ENCODE results near the gene MRGPRD. TPM values are rescaled to one million over a fixed set of nuclear protein-coding genes. Genes with fewer than 3 reads are reported as not detected.

The MRGPRD gene
- total RNA-seq, 2 experiments from 2014 or later = not detected

DNA sequence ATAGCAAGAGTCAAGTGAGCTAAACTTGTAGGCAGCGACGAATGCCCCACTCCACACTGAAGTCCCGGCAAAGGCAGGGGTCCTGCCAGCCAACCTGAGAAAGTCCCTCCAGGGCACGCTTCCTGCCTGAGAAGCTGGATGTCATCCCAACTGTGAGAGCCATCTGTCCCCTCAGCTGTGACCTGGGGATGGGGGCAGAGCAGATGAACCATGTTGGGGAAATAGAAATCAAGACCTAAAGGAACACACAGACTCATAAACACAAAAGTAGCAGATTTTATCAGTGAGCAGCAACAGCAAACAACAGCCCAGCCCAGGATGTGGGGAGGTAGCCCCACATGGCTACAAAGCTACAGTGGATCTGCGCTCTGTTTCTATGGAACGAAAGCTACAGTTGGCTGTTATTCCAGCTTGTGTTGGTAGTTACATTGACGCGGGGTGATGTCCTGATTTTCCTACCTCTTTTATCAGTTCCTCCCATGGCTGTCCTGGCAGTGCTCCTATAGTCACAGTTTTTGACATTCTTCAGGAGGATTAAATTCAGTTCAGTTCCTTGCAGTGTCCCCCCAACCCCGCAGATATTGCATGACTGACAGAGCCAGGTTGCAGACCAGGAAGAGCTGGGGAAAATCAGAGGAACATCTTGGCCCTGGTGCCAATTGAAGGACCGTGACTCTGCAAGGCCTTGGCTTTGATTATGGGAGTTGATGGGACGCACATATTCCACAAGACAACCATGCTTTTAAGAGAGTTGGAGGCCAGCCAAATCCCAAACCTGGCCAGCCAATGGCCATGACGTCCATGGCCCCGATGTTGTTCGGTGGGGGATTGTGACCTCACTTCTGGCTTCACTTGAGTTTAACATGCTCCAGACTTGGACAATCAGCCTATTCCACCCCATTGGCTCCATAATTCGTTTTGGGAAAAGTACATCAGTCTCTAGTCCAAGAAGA is 14.6 kb downstream of the MRGPRD start:
- intact Hi-C loops (cut with micrococcal nuclease) = no loop called here
- no peak for ATAC-seq
- TF ChIP-seq, protein P1, sequence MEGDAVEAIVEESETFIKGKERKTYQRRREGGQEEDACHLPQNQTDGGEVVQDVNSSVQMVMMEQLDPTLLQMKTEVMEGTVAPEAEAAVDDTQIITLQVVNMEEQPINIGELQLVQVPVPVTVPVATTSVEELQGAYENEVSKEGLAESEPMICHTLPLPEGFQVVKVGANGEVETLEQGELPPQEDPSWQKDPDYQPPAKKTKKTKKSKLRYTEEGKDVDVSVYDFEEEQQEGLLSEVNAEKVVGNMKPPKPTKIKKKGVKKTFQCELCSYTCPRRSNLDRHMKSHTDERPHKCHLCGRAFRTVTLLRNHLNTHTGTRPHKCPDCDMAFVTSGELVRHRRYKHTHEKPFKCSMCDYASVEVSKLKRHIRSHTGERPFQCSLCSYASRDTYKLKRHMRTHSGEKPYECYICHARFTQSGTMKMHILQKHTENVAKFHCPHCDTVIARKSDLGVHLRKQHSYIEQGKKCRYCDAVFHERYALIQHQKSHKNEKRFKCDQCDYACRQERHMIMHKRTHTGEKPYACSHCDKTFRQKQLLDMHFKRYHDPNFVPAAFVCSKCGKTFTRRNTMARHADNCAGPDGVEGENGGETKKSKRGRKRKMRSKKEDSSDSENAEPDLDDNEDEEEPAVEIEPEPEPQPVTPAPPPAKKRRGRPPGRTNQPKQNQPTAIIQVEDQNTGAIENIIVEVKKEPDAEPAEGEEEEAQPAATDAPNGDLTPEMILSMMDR (IDR thresholded peaks at IDR 0.05) = no peak
- Mint-ChIP-seq H3K9me3 (no peaks in the 10 kb centered on the region), H3K27me3 (peaks cover 2% of the 10 kb centered on the region), H3K27ac (peak overlapping the region; percentile 1), H3K36me3 (ENCODE audit: low read depth) (no peaks in the 10 kb centered on the region), H3K4me3 (no peak overlapping the region), H3K4me1 (ENCODE audit: low read depth) (peaks cover 14% of the 10 kb centered on the region)
- ChIA-PET CTCF (no interaction called here), POLR2A (interaction anchor here (1.0 kb wide), 1 partner anchor 17 kb away, joined by 3 read pairs; no protein-coding TSS in a partner anchor)
- DNase-seq = no peak

DNA sequence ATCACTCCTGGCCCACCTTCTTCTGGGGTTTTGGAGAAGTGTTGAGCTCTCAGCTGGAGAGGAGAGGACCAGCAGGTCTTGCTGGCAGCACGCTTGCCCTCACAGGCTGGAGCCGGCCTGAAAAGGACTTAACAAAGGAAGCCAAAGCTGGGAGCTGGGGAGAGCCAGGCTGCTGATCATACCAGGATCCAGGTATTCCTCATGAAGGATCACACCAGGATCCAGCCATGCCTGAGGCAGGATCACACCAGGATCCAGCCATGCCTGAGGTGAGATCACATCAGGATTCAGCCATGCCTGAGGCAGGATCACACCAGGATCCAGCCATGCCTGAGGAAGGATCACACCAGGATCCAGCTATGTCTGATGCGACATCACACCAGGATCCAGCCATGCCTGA is 17.0 kb downstream of the MRGPRD start:
- peaks cover 14% of the 10 kb centered on the region for H3K4me1 Mint-ChIP-seq (ENCODE audit: low read depth)
- ATAC-seq = no peak

DNA sequence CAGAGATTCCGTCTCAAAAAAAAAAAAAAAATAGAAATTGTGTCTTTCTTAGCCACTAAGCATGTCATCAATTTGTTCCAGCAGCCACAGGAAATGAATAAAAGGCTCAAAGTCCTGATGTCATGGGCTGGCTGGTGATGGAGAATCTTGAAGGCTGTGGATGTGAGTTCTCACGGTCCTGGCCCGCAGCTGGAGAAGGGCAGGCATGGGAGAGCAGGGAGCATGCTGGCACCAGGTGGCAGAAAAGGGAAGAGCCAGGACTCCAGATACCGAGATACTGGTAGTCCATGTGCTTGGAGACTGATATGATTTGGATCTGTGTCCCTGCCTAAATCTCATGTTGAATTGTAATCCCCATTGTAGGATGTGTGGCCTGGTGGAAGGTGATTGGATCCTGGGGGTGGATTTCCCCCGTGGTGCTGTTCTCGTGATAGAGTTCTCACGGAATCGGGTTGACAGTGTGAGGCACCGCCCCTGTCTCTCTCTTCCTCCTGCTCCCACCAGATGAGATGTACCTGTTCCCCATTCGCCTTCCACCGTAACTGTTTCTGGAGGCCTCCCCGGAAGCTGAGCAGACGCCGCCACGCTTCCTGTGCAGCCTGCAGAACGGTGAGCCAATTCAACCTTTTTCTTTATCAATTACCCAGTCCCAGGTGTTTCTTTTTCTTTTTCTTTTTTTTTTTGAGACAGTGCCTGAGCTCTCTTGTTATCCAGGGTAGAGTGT is 18.1 kb downstream of the MRGPRD start:
- Mint-ChIP-seq H3K36me3 (ENCODE audit: low read depth) (no peaks in the 10 kb centered on the region), H3K9me3 (no peaks in the 10 kb centered on the region), H3K4me1 (ENCODE audit: low read depth) (peaks cover 14% of the 10 kb centered on the region), H3K27me3 (no peaks in the 10 kb centered on the region), H3K4me3 (peak overlapping the region; percentile 30), H3K27ac (peak overlapping the region; percentile 75)
- intact Hi-C loops (cut with micrococcal nuclease) = no loop called here
- ChIA-PET CTCF (no interaction called here), POLR2A (no interaction called here)
- DNase-seq (peak; percentile 24), ATAC-seq (peak; percentile 64)
- TF ChIP-seq, protein P1 (IDR thresholded peaks at IDR 0.05) = no peak

More for the DNA sequence above, 17.0 kb downstream of the MRGPRD start:
- Mint-ChIP-seq H3K36me3 (ENCODE audit: low read depth) (no peaks in the 10 kb centered on the region), H3K27ac (no peak overlapping the region), H3K4me3 (no peak overlapping the region), H3K9me3 (no peaks in the 10 kb centered on the region), H3K27me3 (peaks cover 2% of the 10 kb centered on the region)
- ChIA-PET POLR2A (no interaction called here), CTCF (no interaction called here)
- DNase-seq = no peak
- intact Hi-C loops (cut with micrococcal nuclease) = no loop called here
- TF ChIP-seq, protein P1 (IDR thresholded peaks at IDR 0.05) = no peak

DNA sequence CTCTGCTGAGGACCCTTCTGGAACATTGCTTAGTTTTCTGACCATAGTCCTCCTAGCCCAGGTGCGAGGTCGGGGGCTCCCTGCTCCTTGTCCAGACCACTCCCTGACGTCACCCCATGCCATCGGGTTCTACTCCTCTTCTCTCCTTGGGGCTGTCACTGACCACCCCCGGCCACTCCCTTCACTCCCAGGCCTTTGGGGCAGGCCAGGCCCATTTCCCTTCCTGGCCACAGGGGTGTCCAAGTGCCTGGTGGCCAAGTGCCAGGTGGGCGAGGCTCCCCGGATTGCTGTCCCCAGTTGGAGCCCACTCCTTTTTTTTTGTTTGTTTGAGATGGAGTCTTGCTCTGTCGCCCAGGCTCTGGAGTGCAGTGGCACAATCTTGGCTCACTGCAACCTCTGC is 19.5 kb downstream of the MRGPRD start:
- POLR2A ChIA-PET = no interaction called here
- intact Hi-C loops (cut with micrococcal nuclease) = no loop called here
- TF ChIP-seq, protein P1 (IDR thresholded peaks at IDR 0.05) = no peak
- ATAC-seq (no peak), DNase-seq (no peak)
- CTCF ChIA-PET = no interaction called here
- Mint-ChIP-seq H3K27me3 (no peaks in the 10 kb centered on the region), H3K36me3 (ENCODE audit: low read depth) (no peaks in the 10 kb centered on the region), H3K9me3 (no peaks in the 10 kb centered on the region), H3K27ac (no peak overlapping the region), H3K4me3 (no peak overlapping the region), H3K4me1 (ENCODE audit: low read depth) (peaks cover 14% of the 10 kb centered on the region)

Measured in activated CD8-positive, alpha-beta T cell treated with anti-CD3 and anti-CD28 coated beads for 36 hours (primary cell).